ENCODE measurements around the gene WDR83. TPM values are rescaled to one million over a fixed set of nuclear protein-coding genes. Genes with fewer than 3 reads are reported as not detected.

Gene WDR83
- total RNA-seq, 1 donor from 2014 or later, result 24.8 TPM

GRCh38 chr19:12715102-12715501, 48.5 kb downstream of the WDR83 start:
- no peak for DNase-seq (ENCODE audit: low spot score)

- no peak for DNase-seq (ENCODE audit: low spot score)
Observed at GRCh38 chr19:12715929-12716328, 49.3 kb downstream of the WDR83 start.

- no peak for DNase-seq (ENCODE audit: low spot score)
Observed at GRCh38 chr19:12720296-12720695, 53.7 kb downstream of the WDR83 start.

GRCh38 chr19:12720851-12721655, 54.4 kb downstream of the WDR83 start:
- DNase-seq (ENCODE audit: low spot score), result peak; percentile 28

GRCh38 chr19:12721656-12722565, 55.3 kb downstream of the WDR83 start:
- DNase-seq (ENCODE audit: low spot score), result peak; percentile 75

GRCh38 chr19:12722566-12723380, 56.2 kb downstream of the WDR83 start:
- DNase-seq (ENCODE audit: low spot score), result peak; percentile 99

GRCh38 chr19:12723381-12723640, 56.7 kb downstream of the WDR83 start:
- no peak for DNase-seq (ENCODE audit: low spot score)

GRCh38 chr19:12723641-12724426, 57.2 kb downstream of the WDR83 start, which contains the start of gene TNPO2:
Gene TNPO2 (minus strand): TSS chr19:12723932. CDS start chr19:12720977, 2,955 bp downstream.
- peak; percentile 73 for DNase-seq (ENCODE audit: low spot score)

Other genes starting within 250 kb of the WDR83 start
- 9.1 TPM for gene ZNF443, start 225.8 kb upstream of the WDR83 start, total RNA-seq (ENCODE audit: insufficient read depth, low replicate concordance)
- gene ZNF709, start 182.0 kb upstream of the WDR83 start, total RNA-seq (ENCODE audit: insufficient read depth, low replicate concordance), result 7.9 TPM
- 26.5 TPM for gene ZNF564, start 115.3 kb upstream of the WDR83 start, total RNA-seq (ENCODE audit: insufficient read depth, low replicate concordance)
- gene ZNF490, start 56.0 kb upstream of the WDR83 start, total RNA-seq (ENCODE audit: insufficient read depth, low replicate concordance), result 4.1 TPM
- gene ZNF791, start 55.9 kb upstream of the WDR83 start, total RNA-seq (ENCODE audit: insufficient read depth, low replicate concordance), result 19.0 TPM
- gene MAN2B1, start 65 bp upstream of the WDR83 start, total RNA-seq (ENCODE audit: insufficient read depth, low replicate concordance), result 22.1 TPM
- 36.4 TPM for gene DHPS, start 15.1 kb downstream of the WDR83 start, total RNA-seq (ENCODE audit: insufficient read depth, low replicate concordance)
- not detected for gene GNG14, start 21.2 kb downstream of the WDR83 start, total RNA-seq (ENCODE audit: insufficient read depth, low replicate concordance)
- gene FBXW9, start 29.8 kb downstream of the WDR83 start, total RNA-seq (ENCODE audit: insufficient read depth, low replicate concordance), result not detected
- gene TNPO2, start 57.1 kb downstream of the WDR83 start, total RNA-seq (ENCODE audit: insufficient read depth, low replicate concordance), result 18.5 TPM
- gene TRIR, start 67.9 kb downstream of the WDR83 start, total RNA-seq (ENCODE audit: insufficient read depth, low replicate concordance), result 116 TPM
- gene GET3, start 70.7 kb downstream of the WDR83 start, total RNA-seq (ENCODE audit: insufficient read depth, low replicate concordance), result 25.0 TPM
- not detected for gene BEST2, start 85.0 kb downstream of the WDR83 start, total RNA-seq (ENCODE audit: insufficient read depth, low replicate concordance)
- 17.1 TPM for gene HOOK2, start 108.7 kb downstream of the WDR83 start, total RNA-seq (ENCODE audit: insufficient read depth, low replicate concordance)
- gene JUNB, start 124.7 kb downstream of the WDR83 start, total RNA-seq (ENCODE audit: insufficient read depth, low replicate concordance), result 277 TPM
- gene PRDX2, start 135.0 kb downstream of the WDR83 start, total RNA-seq (ENCODE audit: insufficient read depth, low replicate concordance), result 112 TPM
- gene THSD8, start 135.3 kb downstream of the WDR83 start, total RNA-seq (ENCODE audit: insufficient read depth, low replicate concordance), result not detected
- gene RNASEH2A, start 139.8 kb downstream of the WDR83 start, total RNA-seq (ENCODE audit: insufficient read depth, low replicate concordance), result 5.3 TPM
- not detected for gene RTBDN, start 167.8 kb downstream of the WDR83 start, total RNA-seq (ENCODE audit: insufficient read depth, low replicate concordance)
- 2.2 TPM for gene MAST1, start 171.7 kb downstream of the WDR83 start, total RNA-seq (ENCODE audit: insufficient read depth, low replicate concordance)
- 21.7 TPM for gene DNASE2, start 214.6 kb downstream of the WDR83 start, total RNA-seq (ENCODE audit: insufficient read depth, low replicate concordance)
- 3.1 TPM for gene KLF1, start 220.4 kb downstream of the WDR83 start, total RNA-seq (ENCODE audit: insufficient read depth, low replicate concordance)
- gene GCDH, start 224.4 kb downstream of the WDR83 start, total RNA-seq (ENCODE audit: insufficient read depth, low replicate concordance), result 9.1 TPM